ENCODE data around the gene XPO6.

XPO6 gene

DNA sequence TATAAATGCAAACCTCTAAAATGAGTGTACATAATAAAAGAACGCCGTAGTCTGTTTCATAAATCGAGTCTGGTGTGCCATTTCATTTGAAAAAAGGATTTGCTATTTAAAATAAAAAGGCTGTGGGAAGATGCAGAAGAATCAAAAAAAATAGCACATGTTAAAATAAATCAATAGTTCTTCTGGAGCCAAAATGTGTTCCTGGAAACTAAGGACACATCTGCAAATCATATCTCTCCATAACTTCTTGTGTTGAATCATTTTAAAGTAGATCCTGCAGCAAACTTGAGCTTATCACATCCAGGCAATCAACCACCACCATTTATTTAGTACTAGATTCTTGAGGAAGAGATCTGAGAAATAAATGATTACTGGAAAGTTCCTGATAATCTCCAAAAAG, 29.0 kb downstream of the XPO6 start:
- DNase-seq (ENCODE audit: low read depth), result no peak

DNA sequence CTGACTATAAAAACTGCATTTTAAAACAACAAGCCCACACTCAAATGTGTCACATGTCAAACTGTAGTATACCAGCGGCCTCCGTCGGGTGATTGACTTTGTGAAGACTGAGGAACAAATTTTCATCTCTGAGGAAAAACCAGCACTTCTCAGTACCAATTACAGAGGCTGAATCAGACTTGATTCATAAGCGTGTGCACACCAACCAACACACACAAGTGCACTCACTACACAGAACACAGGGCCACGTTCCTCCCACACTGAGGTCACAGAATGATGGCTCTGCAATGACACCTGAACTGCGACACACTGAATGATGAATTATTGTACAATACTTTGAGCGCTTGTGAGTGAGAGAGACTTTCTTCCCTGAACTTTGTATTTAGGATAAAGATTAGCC, 29.6 kb downstream of the XPO6 start:
- DNase-seq (ENCODE audit: low read depth), result no peak

DNA sequence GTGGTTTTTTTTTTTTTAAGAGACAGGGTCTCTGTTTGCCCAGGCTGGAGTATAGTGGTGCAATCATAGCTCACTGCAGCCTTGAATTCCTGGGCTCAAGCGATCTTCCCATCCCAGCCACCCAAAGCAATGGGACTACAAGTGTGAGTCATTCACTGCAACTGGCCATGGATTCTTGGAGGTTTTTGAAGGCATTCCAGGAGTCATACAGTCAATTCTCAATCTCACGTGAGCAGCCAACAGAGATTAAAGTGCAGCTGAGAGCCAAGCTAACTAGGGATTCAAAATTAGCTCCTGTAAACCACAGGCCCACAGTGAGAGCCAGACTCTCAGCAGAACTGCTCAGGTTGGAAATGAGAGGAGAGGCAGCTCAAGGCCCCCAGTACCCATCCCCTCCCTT, 30.2 kb downstream of the XPO6 start:
- DNase-seq (ENCODE audit: low read depth), result no peak

DNA sequence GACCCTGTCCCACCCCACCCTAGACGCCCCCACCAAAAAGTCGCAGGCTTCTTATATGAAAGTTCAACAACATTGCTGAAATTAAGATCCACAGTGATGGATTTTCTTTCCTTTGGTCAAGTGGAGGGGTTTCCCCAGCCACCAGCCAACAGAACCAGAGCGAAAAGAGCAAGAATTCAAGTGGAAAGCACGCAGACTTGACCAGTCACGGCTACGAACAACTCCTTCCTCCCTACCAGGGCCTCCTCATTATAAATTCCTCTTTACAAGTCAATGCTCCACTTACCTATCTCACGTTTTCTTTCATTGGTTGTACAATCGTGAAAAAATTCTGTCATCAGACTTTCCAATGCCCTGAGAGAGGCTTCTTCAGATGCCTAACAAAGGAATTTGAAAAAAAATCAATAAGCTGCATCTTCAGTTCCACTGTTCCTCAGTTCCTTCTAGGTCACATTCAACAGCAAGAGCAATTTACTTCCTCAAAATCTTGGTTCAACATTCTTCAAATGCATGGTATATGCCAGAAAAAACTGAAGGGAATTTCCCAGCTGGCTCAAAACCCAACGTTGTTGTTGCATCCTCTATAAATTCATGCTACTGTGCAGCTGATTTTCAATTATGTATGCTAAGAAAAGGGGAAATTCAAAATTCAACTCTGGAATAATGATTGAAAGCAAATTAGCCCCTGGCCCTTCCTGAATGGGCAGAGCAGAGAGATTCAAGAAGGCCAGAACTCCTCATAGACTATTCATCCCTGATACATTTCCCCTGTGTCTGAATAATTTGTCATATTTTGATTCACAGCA, 30.9 kb downstream of the XPO6 start:
- DNase-seq (ENCODE audit: low read depth), result no peak

DNA sequence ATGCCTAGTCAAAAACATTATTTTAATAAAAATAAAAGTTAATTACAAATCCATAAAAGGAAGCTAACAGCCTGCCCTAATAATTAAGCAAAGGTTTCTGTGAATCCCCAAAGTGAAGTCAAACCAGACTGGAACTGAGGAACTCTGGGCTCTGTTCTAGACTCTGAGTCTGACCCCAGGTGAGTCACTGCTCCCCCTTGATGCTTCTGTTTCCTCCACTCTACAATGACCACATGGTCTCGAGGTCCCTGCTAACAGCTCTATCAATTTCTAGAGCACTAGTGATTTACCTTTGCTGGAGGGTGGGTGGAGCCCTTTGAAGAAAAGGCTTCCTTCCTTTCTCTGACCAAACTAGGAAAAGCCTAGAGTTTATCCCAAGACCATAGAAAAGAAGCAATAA, 32.4 kb downstream of the XPO6 start:
- no peak for DNase-seq (ENCODE audit: low read depth)

DNA sequence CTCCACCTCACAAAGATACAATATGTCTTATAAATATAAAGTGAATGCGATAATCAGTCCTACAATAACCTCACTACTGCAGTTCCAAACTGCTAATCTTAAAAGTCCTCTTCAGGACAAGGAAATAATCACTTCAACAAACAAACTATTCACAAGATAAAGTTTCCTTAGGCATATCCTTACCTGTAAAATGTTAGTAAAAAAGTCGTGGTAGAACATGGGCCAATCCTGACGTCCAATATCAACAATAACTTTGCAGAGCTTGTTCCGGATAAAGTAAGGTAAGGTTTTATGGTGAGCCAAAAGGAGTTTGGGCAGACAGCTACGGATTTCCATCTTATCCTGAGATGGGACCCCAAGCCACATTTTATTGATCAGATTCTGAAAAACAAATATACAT, 36.0 kb downstream of the XPO6 start:
- no peak for DNase-seq (ENCODE audit: low read depth)

DNA sequence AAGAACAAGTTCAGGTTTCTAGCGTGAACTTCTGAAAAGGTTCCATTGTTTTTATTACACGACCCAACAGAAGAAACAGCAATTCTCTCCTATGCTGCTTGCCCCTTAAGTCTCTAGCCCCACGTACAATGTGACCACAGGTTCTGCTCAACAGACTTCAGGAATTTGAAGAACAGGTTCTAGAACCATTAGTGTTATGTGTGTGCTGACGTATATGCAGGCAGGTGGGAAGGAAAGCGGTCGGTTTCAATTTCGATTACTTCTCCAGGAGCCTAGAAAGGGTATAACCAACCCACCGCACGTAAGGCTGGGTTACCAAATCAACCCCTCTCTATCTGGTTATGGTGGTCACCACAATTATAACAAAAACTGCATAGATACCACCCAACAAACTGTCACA, 39.4 kb downstream of the XPO6 start:
- DNase-seq (ENCODE audit: low read depth), result no peak

DNA sequence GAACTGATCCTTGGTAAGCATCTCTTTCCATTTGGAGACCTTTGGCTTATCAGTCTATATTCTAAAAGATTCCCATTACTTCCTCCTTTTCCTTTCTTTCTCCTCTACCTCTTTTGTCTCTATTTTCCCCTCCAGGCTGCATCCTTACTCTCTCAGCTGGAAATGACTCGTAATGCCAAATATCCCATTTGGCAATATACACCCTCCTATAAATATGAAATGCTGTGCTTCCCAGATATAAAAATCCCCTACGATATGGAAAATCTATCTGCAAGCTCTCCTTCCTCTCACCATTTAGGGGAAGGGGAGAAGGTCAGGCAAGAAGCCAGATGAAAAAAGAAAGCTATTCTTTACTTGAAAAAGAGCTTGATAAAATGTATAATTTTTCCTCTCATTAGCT, 39.9 kb downstream of the XPO6 start:
- no peak for DNase-seq (ENCODE audit: low read depth)

DNA sequence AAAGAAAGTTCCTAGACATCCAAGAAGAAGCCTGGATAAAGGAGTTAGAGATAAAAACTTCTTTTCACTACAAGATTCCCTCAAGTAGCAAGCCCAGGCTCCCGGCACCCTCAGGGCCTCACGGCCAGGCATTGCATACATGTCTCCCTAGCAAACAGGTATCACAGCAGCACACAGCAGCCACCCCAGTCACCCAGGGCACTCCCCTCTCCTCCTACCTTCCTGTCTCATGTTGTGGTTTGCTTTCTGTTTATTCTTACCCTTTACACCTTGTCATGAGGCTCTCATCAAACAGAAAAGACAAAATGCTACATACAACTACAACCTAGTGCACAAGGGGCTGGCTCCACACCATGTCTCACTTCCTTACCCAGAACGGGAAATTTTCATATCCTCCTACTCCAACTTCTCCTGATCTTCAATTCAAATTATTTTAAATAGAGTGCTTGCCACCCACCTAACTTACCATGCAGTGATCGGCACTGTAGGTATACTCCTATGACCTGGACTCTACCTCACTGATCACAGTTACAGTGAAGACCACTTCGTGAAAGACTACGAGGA, 42.7 kb downstream of the XPO6 start:
- DNase-seq (ENCODE audit: low read depth), result no peak

DNA sequence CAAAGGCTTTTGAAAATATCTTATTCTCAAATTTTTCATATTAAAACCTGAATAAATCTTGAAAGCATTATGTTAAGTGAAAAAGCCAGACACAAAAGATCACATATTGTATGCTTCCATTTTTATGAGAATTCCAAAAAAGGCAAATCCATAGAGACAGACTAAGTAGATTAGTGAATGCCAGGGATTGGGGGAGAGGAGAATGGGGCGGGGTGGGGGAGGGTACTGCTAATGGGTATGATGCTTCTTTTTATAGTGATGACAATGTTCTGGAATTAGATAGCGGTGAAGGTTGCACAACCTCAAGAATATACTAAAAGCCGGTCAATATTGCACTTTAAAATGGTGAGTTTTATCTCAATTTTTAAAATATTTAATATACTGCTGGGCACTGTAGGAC, 44.0 kb downstream of the XPO6 start:
- DNase-seq (ENCODE audit: low read depth), result no peak

DNA sequence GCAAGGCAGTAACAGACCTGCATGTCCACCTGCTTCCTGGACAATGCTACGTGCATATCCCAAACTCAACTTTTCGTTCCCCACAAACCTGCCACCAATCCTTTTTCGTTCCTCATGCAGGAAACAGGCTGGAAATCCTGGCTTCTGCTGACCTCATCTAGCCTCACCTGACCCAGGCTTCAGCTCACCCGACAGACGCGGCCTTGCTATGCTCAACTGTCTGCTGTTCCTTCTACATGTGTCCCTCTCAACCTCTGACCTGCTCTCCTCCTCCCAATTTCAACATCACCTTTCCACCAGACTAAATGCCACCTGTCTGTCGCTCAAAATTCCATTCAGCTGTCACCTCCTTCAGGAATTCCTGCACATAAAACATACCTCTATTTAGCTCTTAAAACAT, 44.5 kb downstream of the XPO6 start:
- DNase-seq (ENCODE audit: low read depth), result no peak

DNA sequence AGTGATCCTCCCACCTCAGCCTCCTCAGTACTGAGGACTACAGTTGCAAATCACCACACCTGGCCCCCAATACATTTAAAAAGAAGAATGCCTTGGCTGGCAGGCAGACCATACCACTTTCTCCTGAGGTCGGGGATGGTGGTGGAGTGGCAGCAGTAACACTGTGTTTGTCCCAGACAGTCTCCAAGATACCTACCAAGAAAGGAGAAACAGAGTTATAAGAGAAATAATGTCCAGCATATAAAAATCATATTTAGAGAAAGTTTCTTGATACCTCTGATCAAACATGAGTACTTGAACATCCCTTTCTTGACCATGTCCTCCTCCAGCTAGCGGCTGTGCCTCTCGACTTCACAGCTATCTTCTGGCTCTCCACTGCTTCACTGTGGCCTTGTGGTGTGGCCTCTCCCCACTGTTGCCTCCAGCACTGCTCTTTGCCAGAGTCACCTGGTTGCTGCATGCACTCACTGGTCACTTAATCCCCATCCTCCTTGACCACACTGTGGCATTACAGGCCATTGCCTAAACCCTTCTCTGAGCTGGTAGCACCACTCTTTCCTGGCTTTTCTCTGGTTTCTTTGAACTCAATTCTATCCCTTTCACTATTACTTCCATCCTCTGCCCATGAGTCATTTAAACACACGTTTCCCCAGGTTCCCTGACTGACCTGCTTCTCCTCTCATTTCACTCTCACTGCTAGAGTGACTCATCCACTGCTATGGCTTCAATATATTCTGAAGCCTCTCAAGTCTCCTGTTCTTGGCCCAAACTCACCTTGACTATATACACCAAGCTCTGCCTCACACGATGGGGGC, 45.2 kb downstream of the XPO6 start:
- DNase-seq (ENCODE audit: low read depth), result no peak

DNA sequence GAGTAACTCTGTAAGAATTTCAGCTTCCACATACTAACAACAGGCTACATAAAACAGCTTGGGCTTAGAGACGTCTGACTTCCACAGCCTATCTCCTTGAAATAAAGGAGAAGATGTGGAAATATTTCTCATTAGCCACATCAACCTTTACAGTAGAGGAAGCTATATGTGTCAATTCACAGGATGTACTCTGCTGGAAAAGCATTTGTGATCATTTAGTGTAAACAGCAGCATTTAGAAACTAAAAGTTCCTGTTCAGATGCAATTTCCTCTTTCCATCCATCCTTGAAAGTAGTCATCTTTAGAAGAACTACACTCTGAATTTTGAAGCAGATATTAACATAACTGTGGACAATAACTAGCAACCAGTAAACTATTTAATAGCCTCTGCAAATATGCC, 46.2 kb downstream of the XPO6 start:
- DNase-seq (ENCODE audit: low read depth), result no peak

DNA sequence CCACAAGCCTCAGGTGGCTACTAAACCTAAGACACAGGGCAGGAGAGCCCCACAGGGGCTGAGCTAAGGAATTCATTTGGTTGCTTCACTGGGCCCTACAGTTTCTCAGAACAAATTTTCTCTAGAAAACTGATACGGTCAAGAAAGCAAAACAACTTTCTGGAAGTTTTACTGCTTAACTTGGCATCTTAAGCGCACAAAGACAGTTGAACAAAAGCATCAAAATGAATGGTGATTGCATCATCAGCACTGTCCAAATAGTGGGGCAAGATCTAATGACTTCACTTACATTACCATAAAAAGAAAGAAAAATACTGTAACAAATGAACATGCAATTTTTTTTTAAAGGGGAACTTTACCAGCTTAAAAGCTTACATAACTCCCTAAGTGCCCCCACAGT, 47.6 kb downstream of the XPO6 start:
- no peak for DNase-seq (ENCODE audit: low read depth)

DNA sequence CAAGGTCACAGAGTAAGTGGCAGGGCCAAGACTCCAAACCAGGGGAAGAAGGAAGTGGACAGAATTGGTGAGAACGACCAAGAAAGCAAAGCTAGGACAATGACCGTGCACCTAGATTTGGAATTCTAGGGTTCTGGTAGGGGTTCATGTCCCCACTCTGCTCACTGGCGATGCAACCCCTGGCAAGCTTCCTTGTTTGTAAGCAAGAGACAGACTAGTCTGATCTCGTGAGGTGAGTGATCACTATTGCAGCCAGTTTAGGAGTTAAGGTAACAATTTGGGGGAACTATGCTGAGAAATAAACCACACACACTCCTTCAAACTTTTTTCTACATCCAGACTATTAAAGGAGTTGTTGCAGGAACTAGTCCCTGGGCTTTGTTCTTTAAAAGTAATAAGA, 48.1 kb downstream of the XPO6 start:
- DNase-seq (ENCODE audit: low read depth), result no peak

DNA sequence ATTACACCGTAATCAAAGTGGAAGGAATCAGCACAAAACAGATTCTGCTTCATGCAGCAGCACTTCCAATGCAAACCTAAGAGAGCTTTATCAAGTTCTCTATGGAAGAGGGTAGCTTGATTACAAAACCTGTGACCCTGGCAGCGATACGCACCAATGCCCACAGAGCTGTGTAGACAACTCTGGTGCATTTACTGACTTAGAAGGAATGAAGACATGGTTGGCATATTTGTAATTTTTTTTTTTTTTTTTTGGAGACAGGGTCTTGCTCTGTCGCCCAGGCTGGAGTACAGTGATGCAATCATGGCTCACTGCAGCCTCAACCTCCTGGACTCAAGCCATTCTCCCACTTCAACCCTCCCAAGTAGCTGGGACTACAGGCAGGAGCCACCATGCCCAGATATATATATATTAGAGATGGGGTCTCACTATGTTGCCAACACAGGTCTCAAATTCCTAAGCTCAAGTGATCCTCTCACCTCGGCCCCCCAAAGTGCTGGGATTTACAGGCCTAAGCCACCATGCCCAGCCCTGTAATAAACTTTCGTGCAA, 49.4 kb downstream of the XPO6 start:
- DNase-seq (ENCODE audit: low read depth), result no peak

DNA sequence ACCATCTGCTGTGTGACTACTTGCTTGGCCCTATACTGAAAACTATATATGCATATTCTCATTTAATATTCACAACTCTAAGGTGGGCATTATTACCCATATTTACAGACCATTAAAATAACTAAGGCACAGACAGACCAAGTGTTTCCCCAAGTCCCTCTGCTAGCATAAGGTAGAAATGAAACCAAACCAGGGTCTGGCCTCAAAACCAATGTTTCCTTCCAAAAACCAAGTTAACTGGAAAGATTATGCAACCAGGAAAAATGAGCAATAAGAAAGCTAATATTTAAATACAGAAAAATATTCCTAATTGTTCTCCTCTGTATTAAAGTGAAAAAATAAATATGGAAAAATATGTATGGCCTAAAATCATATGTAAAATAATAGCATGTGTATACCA, 50.1 kb downstream of the XPO6 start:
- no peak for DNase-seq (ENCODE audit: low read depth)

DNA sequence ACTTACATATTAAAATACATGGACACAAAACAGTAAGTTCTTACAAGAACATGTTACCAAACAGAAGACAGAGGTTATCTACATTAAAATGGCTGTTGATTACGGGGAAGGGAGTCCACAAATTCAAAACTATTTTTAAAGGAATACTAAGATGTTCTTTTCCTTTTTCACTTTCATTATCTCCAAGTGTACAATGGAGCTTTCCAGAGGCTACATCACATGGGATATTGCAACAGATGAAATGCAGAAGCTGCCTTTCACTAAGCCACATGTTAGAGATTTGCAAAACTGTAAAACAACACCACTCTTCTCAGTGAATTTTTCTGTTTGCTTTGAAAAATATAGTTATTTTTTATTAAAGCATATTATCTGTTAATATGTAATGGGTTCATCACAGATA, 53.6 kb downstream of the XPO6 start:
- DNase-seq (ENCODE audit: low read depth), result no peak

DNA sequence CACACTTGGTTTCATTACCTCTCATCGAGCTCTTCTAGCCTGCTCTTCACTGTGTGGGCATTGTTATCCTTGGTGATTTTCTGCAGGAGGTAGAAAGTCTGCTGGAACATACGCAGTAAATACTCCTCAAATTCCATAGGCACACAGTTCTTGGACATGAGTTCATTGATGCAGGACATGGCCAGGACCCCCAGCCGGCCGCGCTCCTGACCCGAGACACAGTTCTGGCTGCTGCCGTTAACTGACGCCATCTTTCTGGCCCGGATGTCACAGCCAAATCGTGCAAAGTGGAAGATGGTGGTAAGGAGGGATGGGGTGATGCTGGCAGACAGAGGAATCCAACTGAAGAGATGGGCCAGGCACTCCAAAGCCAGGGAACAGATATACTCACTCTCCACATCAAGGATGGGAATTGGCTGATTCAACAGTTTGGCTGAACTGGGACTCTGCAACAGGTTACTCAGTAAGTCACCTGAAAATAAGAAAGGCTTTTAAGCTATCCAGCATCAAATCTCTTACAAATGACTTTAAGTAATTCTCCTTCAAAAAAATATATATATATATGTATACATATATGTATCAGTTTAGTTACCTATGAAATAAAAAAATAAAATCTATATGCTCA, 55.6 kb downstream of the XPO6 start:
- no peak for DNase-seq (ENCODE audit: low read depth)

DNA sequence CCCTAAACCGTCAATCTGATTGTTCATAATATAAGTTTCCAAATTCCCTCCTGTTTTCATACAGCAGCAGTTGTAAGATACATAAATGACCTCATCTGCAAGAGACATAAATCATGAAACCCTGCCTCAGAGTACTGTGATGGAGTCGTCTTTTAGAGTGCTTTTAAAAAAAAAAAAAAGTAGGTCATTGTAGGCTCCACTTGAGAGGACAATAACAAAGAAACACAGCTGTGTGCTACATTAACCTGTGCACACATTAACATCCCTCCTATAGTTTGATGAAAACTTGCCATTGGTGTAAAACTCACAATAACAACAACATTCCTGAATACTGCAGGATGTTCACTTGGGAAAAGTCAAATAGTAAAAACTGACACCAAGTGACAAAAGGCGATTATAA, 56.5 kb downstream of the XPO6 start:
- no peak for DNase-seq (ENCODE audit: low read depth)

DNA sequence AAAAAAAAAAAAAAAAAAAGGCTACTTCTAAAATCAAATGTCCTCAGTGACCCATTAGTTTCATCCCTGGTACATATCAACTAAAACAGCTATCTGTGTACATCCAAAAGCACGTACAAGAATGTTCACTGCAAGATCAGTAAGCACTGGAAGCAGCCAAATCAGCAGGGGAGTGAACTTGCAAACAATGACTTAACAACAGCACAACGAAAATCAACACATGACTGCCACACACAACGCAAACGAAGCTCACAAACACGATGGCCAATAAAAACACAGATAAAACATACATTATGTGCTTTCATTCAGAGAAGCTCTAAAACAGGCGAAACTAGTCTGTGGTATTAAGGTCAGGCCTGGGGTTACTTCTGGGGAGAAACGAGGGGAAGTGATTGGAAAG, 60.6 kb downstream of the XPO6 start:
- DNase-seq (ENCODE audit: low read depth), result no peak

DNA sequence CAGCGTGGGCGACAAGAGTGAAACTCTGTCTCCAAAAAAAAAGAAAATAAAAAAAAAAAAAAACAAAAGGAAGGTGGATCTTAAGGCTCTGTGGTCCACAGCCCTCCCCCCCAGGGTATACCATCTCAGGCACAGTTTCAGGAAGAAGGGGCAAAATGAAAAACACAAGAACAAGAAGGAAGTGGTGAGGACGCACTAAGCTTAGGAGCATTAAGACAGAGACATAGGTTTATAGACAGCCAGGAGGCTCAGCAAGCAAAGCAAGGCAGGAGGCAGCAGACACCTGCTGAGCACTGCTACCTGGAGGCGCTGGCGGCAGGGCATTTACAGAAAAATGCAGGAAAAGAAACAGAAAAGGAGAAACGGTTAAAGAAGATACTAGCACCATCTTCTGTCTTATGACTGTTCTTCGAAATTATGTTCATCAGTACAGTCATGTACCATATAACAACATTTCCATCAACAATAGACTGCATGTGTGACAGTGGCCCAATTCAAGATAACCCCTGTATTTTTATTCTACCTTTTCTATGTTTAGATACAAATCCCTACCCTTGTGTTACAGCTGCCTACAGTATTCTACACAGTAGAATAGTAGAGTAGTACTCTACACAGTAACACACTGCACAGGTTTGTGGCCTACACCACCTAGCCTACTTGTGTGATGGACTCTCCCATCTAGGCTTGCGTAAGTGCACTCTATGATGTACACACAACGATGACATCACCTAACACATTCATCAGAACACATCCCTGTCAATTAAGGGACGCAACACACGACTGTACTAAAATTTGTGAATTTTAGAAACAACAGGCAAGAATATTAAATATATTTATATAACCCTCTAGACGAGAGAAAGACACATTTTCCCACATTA, 62.5 kb downstream of the XPO6 start:
- DNase-seq (ENCODE audit: low read depth), result no peak

Data from stimulated activated CD8-positive, alpha-beta memory T cell treated with anti-CD3 and anti-CD28 coated beads, Interleukin-12 subunit alpha, Interleukin-12 subunit beta, amount 100 ng/mL, for 1 hour (primary cell).